HG02623 (cell line): ENCODE measurements around the gene DGKZ.
"Not testable (repeated sequence)": the region's sequence is repeated elsewhere in the genome, so short reads cannot be mapped to it uniquely, and the experiment has no call there.

Experiments
- ATAC-seq: cut with Tn5 transposase; IDR thresholded peaks from one replicate; pipeline ENCODE4 v1.9.1; 2021; ENCODE audit warnings: moderate library complexity; ENCODE audit not compliant: unreplicated experiment

Gene DGKZ, protein sequence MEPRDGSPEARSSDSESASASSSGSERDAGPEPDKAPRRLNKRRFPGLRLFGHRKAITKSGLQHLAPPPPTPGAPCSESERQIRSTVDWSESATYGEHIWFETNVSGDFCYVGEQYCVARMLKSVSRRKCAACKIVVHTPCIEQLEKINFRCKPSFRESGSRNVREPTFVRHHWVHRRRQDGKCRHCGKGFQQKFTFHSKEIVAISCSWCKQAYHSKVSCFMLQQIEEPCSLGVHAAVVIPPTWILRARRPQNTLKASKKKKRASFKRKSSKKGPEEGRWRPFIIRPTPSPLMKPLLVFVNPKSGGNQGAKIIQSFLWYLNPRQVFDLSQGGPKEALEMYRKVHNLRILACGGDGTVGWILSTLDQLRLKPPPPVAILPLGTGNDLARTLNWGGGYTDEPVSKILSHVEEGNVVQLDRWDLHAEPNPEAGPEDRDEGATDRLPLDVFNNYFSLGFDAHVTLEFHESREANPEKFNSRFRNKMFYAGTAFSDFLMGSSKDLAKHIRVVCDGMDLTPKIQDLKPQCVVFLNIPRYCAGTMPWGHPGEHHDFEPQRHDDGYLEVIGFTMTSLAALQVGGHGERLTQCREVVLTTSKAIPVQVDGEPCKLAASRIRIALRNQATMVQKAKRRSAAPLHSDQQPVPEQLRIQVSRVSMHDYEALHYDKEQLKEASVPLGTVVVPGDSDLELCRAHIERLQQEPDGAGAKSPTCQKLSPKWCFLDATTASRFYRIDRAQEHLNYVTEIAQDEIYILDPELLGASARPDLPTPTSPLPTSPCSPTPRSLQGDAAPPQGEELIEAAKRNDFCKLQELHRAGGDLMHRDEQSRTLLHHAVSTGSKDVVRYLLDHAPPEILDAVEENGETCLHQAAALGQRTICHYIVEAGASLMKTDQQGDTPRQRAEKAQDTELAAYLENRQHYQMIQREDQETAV

DNA sequence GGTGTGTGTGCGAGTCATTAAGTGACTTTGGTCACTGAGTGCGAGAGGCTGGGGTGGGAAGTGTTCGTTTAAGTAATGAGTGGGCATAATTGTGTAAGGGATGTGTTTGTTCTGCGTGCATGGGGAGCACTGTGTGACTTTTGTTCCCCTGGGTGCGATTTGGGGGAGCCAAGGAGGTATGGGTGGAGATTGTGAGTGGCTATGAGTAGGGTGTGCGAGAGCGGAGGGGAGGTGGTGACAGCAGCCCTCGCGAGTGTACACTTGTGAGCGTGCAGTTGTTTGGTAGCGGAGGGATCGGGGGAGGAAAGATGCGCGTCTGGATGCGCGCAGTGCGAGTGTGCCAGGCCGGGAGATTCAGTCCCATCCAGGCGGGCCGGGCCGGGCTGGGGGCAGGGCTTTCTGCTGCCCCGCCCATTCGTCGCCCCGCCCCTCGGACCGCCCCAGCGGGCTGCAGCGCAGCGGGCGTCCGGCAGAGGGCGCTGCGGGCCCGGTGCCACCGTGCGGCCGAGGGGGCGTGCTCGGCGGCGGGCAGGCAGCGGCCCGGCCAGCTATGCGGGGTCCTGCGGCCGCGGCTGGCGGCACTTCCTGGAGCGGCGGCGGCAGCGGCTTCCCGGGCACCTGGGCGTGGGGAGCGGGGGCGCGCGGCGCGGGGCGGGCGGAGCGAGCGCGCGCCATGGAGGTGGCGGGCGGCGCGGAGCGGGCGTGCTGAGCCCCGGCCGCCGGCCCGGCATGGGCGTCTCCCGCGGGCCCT lies at the start of gene DGKZ:
TSS of gene DGKZ (plus strand) at position 578 of the 751 bp plus-strand sequence. CDS start 197 bp downstream, outside the sequence.
- ATAC-seq: peak; percentile 67

DNA sequence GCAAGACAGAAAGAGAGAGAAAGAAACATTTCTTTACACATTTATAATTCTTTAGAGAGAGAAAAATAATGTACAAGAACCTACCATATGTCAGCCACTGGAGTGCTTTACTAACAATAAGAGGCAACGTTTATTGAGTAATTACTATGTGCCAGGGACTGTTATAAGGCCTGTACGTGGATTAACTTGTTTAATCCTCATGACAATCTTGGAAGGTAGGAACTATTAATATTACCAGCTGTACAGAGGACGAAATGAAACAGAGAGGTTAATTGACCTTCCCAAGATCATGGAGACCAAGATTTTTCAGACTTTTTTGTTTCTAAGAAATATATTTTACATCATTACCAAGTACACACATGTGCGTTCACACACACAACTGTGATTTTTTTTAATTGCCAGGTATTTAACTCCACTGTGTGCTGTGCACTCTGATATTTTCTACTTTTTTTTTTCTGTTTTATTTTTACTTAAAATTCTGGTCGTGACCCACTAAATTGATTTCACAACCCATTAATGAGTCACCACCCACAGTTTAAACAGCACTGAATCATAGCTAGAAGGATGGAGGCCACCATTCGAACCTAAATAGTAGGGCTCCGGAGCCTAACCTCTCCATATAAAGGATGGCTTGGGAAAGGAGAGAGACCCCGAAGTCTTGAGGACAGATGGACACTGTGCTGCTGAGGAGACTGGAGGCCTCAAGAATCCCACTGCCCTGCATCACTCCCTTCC lies 48.4 kb upstream of the DGKZ start:
- no peak for ATAC-seq

DNA sequence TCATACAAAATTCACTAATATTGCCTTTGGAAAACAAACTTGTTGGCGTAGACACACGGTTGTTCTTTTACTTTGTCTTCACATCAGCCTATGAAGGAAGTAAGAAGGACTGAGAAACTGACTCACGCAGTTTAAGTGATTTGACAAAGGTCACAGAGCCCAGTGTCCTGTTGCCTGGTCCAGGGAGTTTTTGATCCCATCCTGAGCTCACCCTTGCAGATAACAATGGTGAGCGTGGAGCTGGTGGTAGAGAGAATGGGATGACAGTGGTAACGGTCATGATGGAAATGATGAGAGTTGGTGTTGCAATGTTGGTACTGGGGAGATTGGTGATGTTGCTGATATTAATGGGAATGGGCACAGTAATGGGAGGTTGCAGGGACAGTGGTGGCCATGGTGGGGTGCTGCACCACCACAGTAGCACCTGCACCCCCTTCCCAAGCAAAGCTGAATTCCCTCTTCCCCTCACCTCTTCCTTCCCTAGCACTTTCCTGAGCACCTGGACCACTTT lies 47.8 kb upstream of the DGKZ start:
- no peak for ATAC-seq

DNA sequence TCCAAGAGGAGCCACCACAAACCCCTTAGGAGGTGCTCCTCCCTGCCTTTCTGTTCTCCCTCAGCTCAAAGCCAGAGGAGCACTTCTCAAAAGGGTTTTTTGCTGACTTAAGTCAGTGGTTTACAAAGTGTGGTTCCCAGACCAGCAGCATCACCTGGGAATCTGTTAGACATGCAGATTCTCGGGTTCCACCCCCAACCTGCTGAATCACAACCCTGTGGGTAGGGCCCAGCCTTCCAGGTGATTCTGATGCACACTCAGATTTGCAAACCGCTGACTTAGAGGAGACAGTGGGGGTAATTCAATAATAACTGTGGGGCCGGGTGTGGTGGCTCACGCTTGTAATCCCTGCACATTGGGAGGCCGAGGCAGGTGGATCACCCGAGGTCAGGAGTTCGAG lies 47.0 kb upstream of the DGKZ start:
- ATAC-seq: no peak

DNA sequence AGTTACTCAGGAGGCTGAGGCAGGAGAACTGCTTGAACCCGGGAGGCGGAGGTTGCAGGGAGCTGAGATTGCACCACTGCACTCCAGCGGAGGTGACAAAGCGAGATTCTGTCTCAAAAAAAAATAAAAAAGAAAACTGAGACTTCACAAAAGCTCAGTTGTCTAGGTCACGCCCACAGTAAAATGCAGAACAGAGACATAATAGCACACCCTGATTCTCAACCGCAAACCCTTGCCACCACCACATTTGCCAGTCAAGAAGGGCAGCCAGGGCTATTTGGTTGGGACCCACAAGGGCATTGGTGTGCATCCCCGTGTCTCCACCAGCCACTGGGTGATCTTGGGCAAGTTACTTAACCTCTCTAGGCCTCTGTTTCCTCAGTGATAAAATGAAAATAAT lies 44.4 kb upstream of the DGKZ start:
- ATAC-seq: peak; percentile 77

DNA sequence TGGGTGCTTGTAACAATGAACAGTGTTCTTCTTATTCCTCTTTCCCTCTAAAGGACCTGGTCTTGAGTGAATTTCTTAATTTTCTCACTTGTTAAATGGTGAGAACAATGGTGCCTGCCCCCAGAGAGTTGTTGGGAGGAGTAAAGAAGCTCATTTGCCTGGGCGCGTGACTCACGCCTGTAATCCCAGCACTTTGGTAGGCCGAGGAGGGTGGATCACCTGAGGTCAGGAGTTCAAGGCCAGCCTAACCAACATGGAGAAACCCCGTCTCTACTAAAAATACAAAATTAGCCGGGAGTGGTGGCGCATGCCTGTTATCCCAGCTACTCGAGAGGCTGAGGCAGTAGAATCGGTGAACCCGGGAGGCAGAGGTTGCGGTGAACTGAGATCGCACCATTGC lies 43.2 kb upstream of the DGKZ start:
- not testable (repeated sequence) for ATAC-seq

DNA sequence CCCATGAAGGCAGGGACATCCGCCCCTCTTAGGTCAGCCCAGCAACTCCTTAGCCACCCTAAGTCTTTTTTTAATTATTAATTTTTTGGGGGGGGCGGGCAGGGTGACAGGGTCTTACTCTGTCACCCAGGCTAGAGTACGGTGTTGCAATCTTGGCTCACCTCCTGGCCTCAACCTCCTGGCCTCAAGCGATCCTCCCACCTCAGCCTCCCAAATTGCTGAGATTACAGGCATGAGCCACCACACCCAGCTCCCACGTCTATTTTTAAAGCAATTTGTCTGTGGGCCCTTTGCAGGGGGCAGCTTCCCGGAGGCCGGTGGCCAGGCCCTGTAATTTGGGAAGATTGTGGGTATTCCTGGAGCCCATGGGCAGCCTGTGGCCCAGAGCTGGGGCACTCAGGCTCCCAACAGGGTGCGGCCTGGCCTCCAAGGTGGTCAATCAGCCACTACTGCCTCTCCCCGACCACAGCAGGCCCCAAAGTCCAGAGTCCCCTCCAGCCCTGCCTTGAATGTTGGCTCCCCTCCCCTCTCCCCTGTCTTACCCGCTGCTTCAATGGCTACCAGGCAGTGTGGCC lies 42.6 kb upstream of the DGKZ start:
- ATAC-seq: no peak

DNA sequence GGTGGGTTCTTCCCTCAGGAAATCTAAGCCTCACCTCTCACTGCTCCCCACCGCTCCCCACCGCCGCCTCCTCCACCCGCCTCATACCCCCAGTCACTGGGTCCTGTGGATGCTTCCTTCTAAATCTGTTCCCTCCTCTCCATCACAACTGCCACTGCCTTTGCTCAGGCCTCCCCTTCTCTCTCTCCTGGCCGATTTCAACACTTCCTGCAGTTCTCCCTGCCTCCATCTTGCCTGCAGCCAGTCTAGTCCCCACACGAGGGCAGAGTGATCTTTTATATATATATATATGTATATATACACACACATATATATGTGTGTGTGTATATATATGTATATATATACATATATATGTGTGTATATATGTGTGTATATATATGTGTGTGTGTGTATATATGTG lies 42.0 kb upstream of the DGKZ start:
- ATAC-seq: no peak

DNA sequence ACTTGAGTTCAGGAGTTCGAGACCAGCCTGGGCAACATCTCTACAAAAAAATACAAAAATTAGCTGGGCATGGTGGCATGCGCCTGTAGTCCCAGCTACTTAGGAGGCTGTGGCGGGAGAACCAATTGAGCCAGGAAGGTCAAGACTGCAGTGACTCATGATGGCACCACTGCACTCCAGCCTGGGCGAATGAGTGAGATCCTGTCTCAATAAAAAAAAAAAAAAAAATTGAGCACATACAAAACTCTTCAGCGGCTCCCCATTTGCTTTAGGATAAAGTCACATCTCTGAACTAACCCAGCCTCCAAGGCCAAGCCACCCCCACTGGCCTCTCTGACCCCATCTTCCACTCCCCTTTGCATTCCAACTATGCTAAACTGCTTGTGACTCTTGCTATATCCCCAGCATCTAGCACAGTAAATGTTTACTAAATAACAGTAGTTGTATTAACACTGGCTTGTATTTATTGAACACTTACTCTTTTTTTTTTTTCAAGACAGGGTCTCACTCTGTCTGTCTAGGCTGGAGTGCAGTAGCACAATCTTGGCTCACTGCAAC lies 40.9 kb upstream of the DGKZ start:
- no peak for ATAC-seq

DNA sequence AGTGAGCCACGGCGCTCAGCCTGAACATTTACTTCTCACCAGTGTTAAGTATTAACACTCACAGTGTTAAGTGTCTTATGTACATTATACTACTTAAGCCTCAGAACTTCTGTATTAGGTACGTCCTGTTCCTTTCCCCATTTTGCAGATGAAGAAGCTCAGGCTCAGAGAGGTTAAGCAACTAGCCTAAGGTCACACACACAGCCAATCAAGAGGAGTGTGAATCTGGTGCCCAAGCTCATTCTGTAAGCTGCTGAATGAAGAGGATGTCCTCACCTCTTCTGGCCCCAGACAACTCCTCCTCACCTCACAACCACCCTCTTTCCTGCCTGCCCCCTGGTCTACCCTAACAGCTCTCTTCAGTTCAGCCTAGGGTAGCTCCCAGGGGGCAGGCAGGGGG lies 39.9 kb upstream of the DGKZ start:
- no peak for ATAC-seq

DNA sequence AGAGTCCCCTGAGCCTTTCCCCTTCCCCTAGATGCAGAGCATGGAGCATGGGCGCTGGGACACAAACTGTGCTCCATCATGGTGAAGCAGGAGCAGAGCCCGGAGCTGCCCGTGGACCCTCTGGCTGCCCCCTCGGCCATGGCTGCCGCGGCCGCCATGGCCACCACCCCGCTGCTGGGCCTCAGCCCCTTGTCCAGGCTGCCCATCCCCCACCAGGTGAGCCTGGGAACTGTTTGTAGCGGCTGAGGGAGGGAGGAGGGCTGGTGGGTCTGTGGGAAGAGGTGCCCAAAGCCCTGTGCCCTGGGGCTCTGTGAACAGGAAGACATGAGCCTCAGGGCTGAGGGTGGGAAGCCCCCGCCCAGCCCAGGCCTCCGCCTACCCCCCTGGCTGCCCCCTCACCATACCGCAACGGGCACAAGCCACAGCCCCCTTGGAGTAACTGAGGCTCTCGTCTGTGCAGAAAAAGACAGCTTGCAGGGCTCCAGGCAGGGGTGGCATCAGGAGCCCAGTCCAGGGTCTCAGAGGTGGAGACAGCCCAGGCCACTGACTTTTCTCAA lies 39.4 kb upstream of the DGKZ start:
- ATAC-seq: no peak

DNA sequence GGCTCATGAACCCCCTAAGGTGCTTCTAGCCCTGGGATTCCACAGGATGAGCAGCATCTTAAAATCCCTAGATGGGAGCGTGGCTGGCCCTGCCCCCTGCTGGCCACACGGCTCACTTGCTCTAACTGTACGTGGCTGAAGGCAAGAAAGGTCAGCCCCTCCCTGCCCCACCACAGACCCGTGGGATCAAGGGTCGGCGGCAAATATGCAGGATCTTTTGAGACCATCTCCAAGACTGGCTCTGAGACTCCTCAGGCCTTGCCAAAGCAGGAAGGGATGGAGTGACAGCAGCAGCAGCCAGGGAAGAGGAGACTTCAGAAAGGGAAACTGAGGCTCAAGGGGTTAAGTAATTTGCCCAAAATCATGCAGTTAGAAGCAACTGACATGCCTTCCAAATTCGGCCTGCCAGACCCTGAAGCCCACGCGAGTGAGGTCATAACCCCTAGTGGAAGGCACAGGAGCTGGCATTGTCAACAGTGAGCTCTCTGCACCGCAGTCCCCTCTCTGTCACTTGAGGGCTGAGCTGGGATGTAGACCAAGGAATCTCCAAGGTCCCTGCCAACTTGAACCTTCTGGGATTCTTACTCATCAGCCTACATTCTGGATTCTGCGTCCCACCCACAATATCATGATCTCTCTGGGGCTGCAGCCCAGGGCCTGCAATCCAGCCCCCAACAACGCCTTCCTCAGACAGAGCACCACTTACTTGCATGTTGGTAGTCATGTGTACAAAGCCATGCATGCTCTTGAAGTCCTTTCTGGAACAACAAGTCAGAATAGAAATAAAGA lies 38.4 kb upstream of the DGKZ start:
- ATAC-seq: no peak

DNA sequence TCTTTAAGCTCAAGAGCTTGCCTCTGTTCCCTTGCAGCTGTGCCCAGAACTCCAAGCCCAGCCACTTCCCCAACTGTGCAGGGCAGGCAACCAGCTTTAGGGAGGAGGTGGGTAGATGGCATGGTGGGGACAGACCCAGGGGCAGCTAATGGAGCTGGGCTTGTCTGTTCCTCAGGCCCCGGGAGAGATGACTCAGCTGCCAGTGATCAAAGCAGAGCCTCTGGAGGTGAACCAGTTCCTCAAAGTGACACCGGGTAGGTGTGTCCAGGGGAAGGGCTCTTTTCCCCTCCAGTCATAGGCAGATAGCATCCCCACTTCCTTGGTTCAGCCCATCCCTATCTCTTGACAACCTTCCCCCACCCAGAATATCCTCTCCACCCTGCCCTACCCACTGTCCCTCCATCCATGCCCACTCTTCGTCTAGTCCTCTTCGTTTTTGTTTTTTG lies 37.4 kb upstream of the DGKZ start:
- no peak for ATAC-seq

DNA sequence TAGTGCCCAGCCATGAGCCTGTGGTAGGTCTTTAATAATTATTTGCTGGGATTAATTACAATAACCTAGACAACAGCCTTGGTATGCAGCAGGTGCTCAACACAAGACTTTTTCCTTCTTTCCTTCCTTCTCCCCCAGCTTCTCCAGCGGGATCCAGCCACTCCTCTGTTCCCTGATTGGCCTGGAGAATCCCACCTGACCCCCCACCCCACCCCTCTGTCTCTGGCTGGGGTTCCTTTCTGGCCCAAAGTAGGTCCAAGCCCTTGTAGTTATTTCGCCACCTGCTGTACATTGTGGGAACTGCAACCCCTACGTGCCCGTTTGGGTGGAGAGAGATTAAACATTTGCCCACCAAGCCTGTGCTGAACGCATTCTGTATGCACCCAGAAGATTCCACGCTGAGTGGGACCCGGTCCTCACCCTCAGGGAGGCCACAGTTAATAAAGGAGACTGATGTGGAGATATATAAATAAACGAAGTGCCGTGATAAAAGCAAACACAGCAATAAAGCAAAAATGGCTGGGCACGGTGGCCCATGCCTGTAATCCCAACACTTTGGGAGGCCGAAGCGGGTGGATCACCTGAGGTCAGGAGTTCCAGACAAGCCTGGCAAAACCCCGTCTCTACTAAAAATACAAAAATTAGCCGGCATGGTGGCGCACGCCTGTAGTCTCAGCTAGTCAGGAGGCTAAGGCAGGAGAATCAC lies 32.1 kb upstream of the DGKZ start:
- no peak for ATAC-seq

DNA sequence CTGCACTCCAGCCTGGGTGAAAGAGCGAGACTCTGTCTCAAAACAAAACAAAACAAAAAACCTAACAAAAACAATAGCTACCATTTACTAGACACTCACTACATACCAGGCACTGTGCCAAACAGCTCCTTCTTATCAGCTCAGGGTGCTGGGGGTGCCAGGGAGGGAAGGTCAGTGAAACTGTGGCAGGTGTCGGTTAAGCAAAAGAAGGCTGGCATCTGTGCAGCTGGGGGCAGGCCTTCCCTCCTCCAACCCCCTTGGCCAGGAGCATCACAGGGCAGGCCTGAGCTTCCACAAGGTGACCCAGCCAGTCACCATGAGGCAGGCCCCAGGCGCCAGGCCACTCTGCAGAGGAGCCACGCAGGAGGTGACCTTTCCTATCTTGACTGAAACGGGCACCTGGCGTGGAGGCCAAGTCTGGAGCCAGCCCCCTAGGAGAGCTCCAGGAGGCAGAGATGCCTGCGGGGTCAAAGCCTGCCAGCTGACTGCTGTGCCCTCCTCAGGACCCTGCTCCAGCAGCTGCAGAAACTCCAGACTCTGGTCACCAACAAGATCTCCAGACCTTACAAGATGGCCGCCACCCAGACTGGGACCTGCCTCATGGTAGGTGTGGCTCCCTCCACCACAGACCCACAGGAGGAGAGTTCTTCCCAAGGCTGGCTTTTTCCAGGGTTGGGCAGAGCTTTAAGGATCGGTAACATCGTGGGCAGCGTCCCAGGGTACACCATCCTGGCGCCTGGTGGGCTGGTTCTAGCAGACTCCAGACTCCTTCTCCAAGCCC lies 31.3 kb upstream of the DGKZ start:
- ATAC-seq: no peak

DNA sequence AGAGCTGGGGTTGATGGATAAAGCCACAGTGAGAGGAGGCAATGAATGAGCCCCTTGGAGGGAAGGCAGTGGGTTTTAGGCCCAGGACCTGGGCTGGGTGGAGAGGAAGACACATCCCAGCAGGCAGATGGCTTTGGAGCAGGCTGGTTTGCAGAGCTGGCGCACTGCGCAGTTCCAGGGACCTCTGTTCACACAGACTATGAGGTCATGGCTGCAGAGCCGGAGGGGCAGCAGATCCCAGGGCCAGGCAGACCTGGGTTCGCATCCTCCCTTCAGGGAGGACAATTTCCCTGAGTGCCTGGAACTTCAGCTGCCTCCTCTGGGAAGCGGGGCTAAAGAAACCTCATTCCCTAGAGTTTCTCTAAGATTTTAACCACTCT lies 28.2 kb upstream of the DGKZ start:
- ATAC-seq: no peak

DNA sequence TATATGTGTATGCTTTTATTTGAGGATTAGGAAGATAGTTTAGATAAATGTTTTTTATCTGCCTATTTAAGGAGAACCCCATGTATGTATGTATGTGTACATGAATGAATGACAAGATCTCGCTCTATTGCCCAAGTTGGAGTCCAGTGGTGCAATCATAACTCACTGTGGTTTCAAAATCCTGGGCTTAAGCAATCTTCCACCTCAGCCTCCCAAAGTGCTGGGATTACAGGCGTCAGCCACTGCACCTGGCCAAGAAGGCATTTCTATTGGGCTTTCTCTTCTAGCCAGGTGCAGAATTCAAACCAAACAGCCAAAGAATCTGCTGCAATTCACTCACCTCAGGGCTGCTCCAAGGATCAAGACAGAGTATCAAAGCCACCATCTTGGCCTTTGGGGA lies 25.5 kb upstream of the DGKZ start:
- no peak for ATAC-seq
